GM12891 (cell line): ENCODE results near the gene ULBP3.

Experiments used
- DNase-seq: peaks from one replicate; pipeline ENCODE4 v3.0.0; 2011; ENCODE audit warnings: low spot score; ENCODE audit not compliant: insufficient read length
- FAIRE-seq: peaks from 2 replicates; lab custom pipeline; 2011; peaks lifted over from hg19 to GRCh38; lab: Jason Lieb, UNC
- PAX5 ChIP-seq: IDR thresholded peaks from 2 replicates; pipeline ENCODE4 v1.6.1; 2011; ENCODE audit warnings: low read length, moderate library complexity, mild to moderate bottlenecking; ENCODE audit not compliant: insufficient read depth, severe bottlenecking
- POLR2A ChIP-seq: IDR thresholded peaks from 2 replicates; pipeline ENCODE4 v1.6.1; 2011; ENCODE audit warnings: low read depth, low read length, control low read depth
- POLR2AphosphoS5 ChIP-seq: IDR thresholded peaks from 2 replicates; pipeline ENCODE4 v1.6.1; 2011; ENCODE audit warnings: low read depth, low read length, control low read depth
- POU2F2 ChIP-seq: IDR thresholded peaks from 2 replicates; pipeline ENCODE4 v1.6.1; 2011; ENCODE audit warnings: low read depth, mild to moderate bottlenecking, control low read depth, low read length, moderate library complexity
- SPI1 ChIP-seq: IDR thresholded peaks from 2 replicates; pipeline ENCODE4 v1.6.1; 2011; ENCODE audit warnings: low read depth, low read length, control low read depth
- TAF1 ChIP-seq: IDR thresholded peaks from 2 replicates; pipeline ENCODE4 v1.6.1; 2011; ENCODE audit warnings: low read depth, low read length, control low read depth

ULBP3 gene

GRCh38 chr6:150048099-150048498 is 20.8 kb downstream of the ULBP3 start:
- no peak for TF ChIP-seq TAF1
- TF ChIP-seq PAX5 = no peak
- TF ChIP-seq POLR2AphosphoS5 = no peak
- FAIRE-seq (no peak), DNase-seq (no peak)

- FAIRE-seq (no peak), DNase-seq (no peak)
- TF ChIP-seq TAF1 (no peak), PAX5 (no peak), POLR2AphosphoS5 (no peak), SPI1 (no peak), POU2F2 (no peak), POLR2A (no peak)
Observed at GRCh38 chr6:150046943-150047342, 22.0 kb downstream of the ULBP3 start.

- no peak for FAIRE-seq
- TF ChIP-seq SPI1 (no peak), PAX5 (no peak), POU2F2 (no peak), POLR2AphosphoS5 (no peak), TAF1 (no peak), POLR2A (no peak)
Observed at GRCh38 chr6:150044621-150045145, 24.2 kb downstream of the ULBP3 start.

DNA sequence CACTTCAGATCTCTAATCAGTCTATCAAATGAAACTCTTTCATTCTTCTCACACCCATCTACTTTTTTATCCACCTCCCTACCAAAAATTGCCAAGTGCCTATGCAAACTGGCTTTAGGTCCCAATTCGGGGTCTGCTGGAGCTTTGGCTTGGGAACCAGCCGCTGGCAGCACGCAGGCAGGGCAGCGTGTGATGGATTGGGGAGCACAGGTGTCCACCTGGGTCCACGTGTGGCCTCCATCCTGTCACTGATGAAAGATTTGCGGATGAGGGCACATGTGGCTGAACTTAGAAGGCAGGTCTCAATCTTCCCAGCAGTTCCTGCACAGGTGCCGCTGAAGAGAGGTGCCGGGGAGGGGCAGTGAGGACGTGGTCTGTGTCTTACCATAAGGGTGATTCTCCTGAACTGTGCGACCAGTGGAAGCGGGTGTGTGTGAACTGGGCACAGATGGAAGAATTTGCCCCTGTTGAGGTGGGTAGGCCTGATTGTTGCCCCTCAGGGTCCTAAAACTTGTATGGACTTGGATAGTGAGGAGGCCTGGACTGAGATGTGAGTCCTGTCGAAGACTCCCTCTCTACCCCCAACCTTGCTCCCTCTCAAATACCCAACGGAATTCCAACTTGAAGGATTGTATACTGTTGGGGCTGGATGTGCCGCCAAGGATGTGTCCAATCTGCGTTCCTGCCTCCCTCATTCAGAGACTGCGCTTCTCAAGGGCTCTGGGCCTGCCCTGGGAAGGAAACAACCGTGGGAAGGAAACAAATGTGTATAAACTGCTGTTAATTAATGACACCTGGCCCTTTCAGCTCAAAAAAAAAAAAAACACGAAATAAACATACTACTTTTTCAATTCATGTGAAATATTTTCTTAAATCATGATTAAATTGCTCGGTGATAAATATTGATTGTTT is 25.2 kb downstream of the ULBP3 start:
- FAIRE-seq (no peak), DNase-seq (no peak)
- no peak for TF ChIP-seq SPI1
- no peak for TF ChIP-seq PAX5
- TF ChIP-seq TAF1 = no peak
- no peak for TF ChIP-seq POU2F2
- no peak for TF ChIP-seq POLR2A

More at GRCh38 chr6:150044621-150045145, 24.2 kb downstream of the ULBP3 start:
- no peak for DNase-seq

DNA sequence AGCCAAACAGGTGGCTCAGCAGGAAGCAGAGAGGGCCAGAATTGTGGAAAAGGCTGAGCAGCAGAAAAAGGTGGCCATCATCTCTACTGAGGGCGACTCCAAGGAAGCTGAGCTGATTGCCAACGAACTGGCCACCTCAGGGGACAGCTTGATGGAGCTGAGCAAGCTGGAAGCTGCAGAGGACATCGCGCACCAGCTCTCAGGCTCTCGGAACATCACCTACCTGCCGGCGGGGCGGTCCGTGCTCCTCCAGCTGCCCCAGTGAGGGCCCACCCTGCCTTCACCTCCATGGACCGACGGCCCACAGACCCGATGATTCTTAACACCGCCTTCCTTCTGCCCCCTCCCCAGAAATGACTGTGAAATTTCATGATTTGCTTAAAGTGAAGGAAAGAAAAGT is 25.8 kb downstream of the ULBP3 start:
- FAIRE-seq = no peak
- TF ChIP-seq POLR2A (no peak), POU2F2 (no peak), TAF1 (no peak), SPI1 (no peak), PAX5 (no peak), POLR2AphosphoS5 (no peak)
- DNase-seq = no peak

DNA sequence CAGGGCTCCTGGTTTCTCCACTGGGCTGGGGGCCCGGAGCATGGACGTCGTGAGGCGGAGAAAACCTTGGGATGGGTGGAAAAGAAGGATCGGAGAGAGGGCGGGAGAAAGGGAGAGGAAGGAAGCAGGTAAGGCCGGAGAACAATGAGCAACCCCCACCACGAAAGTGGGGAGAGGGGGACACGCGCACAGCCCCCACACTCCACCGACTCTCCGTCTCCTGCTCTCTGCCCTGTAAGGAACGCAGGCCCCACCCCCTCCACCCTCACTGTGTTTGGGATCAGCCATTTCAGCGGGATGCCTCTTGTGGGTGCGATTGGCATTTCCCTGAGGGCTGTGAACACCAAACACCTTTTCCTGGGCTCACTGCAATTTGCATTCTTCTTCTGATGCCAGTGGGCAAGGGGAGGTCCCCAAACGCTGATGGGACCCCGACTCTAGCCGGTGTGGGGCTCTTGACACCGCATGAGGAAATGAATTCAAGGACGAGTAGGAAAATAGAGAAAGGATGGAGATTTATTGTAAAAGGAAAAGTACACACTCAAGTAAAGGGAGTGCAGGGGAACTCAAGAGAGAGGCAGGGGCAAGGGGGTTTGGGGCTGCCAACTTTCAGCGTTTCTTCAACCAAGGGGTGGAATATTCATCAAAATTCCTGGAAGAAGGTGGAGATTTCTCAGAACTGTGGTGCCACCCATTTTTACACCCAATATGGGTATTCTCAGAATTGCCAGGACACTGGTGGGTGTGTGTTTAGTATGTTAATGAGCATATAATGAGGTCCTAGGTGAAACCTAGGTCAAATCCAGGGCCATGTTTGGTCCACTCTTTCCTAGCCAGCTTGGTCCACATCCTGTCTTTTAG is 30.5 kb downstream of the ULBP3 start:
- TF ChIP-seq PAX5 (no peak), SPI1 (no peak), POLR2A (no peak), POLR2AphosphoS5 (no peak)

GRCh38 chr6:150037526-150038201 is 31.3 kb downstream of the ULBP3 start:
- DNase-seq (no peak), FAIRE-seq (no peak)
- TF ChIP-seq POU2F2 (no peak), POLR2AphosphoS5 (no peak), SPI1 (no peak), TAF1 (no peak), PAX5 (no peak), POLR2A (no peak)

More for the DNA sequence above, 30.5 kb downstream of the ULBP3 start:
- FAIRE-seq (no peak), DNase-seq (no peak)

- TF ChIP-seq PAX5 (no peak), SPI1 (no peak), POU2F2 (no peak), POLR2AphosphoS5 (no peak)
- FAIRE-seq = no peak
Observed at GRCh38 chr6:150036081-150036480, 32.8 kb downstream of the ULBP3 start.

DNA sequence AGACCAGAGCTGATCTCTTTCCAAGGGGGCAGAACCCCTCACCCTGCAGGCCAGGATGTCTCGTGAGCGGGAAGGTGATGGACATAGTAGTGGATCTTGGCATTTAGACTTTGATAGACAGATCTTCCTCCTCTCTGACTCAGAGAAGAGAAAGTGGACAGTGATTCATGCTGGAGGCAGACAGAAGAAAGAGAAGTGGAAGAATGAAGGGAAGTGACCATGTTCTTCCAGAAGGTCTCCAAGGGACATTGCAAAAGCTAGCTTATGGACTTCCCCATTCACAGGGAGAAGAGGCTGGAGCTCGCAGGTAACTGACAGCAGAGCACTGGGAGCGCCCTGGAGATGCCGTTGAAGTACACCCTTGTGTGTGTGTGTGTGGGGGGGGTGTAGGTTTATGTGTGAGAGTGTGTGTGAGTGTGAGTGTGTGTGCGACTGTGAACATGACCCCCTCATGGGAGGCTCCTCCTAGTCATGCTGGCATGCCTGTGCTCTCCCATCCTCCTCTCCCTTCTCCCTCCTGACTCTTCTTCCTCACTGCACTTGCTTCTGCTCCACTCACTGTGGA is 35.6 kb downstream of the ULBP3 start:
- DNase-seq = no peak
- FAIRE-seq = no peak

More at GRCh38 chr6:150036081-150036480, 32.8 kb downstream of the ULBP3 start:
- DNase-seq = no peak

More for the DNA sequence above, 35.6 kb downstream of the ULBP3 start:
- TF ChIP-seq POLR2AphosphoS5 (no peak), SPI1 (no peak), PAX5 (no peak), POLR2A (no peak), TAF1 (no peak), POU2F2 (no peak)
